Measurements from ENCODE around the gene SMCHD1. TPM values are rescaled to one million over a fixed set of nuclear protein-coding genes. Genes with fewer than 3 reads are reported as not detected.
"Not testable (repeated sequence)": the region's sequence is repeated elsewhere in the genome, so short reads cannot be mapped to it uniquely, and the experiment has no call there.

SMCHD1 gene
- total RNA-seq, 4 donors from 2014 or later, result 28.2 to 55.8 (median 31.9) TPM

DNA sequence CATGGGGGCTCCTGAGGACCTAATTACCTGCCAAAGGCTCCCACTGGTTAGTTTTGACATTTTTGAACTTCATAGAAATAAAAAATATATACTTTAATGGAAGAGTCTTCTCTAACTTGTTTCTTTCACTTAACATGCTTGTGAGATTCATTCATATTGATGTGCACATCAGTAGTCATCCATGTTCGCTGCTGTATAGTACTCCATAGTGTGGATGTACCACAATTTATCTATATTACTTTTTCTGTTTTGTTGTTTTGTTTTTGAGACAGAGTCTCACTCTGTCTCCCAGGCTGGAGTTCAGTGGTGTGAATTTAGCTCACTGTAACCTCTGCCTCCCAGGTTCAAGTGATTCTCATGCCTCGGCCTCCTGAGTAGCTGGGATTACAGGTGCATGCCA is 168.4 kb downstream of the SMCHD1 start:
- intact Hi-C loops (cut with DNase I; ENCODE audit: low total_unique reads), result no loop called here
- TF ChIP-seq CTCF (IDR thresholded peaks at IDR 0.05) (no peak), POLR2A (IDR thresholded peaks at IDR 0.05) (no peak)
- WGBS, 2 donors, result 97 to 100% methylated on average over 2 of the region's 2 CpGs
- DNase-seq (ENCODE audit: low spot score in 2 of 2), result no peak
- H3K4me3 ChIP-seq (ENCODE audit: low read depth, poor library complexity, severe bottlenecking), result no peak overlapping the region

- intact Hi-C loops (cut with DNase I; ENCODE audit: low total_unique reads), result no loop called here
- 72 to 73% methylated on average over 5 of the region's 5 CpGs for WGBS, 2 donors
- TF ChIP-seq CTCF (IDR thresholded peaks at IDR 0.05) (no peak), POLR2A (IDR thresholded peaks at IDR 0.05) (no peak)
- no peak overlapping the region for H3K4me3 ChIP-seq (ENCODE audit: low read depth, poor library complexity, severe bottlenecking)
- DNase-seq (ENCODE audit: low spot score in 2 of 2), result no peak
These were observed 169.3 kb downstream of the SMCHD1 start for GRCh38 chr18:2824865-2825264.

DNA sequence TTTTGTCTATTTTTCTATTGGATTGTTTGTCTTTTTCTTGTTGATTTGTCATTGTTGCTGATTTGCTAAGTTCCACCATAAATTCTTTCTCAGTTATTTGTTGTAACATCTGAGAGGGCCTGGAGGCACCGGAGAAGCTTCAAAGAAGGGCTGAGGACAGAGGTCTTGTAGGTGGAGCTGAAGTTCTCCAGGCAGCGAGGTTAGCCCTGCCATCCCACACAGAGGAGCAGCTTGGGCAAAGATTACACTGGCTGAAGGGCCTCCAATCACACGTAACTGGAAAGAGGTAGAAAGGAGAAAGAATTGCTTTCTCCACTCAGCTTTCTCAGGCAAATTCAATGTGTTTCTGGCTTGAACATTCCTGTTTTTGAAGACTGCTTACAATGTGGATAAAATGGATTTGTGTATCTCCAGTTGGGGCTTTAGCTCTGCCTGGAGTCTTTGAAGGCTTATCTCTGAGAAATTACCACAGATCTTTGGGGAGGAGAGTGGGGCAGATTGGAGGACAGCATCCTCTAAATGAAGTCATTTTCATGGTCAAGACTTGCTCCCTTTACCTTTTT is 170.2 kb downstream of the SMCHD1 start:
- DNase-seq (ENCODE audit: low spot score in 2 of 2), result no peak
- WGBS, 2 donors, result 78 to 87% methylated on average over 3 of the region's 3 CpGs
- H3K4me3 ChIP-seq (ENCODE audit: low read depth, poor library complexity, severe bottlenecking), result no peak overlapping the region
- no peak for TF ChIP-seq POLR2A (IDR thresholded peaks at IDR 0.05)
- no peak for TF ChIP-seq CTCF (IDR thresholded peaks at IDR 0.05)
- intact Hi-C loops (cut with DNase I; ENCODE audit: low total_unique reads), result no loop called here

DNA sequence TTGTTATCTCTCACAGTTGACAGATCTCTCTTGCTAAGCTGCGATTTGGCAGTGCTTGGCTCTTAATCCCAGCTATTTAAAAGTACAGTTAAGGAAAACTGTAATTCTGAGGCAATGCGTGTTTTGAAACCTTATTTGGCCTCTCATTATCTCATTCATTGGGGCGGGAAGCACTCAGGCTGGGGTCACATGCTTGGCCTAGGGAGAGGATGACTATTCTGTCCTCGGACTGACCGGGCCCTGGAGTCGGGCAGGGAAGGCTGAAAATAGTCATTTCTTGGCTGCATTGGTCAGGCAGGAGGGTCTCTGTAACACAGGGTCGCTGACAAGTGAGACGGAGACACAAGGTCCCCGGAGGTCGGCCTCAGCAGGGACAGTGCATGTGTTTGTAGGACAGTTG is 171.1 kb downstream of the SMCHD1 start:
- H3K4me3 ChIP-seq (ENCODE audit: low read depth, poor library complexity, severe bottlenecking), result no peak overlapping the region
- peak in 1 of 2 donors; percentile 43 for DNase-seq (ENCODE audit: low spot score in 2 of 2)
- intact Hi-C loops (cut with DNase I; ENCODE audit: low total_unique reads), result no loop called here
- WGBS, 2 donors, result 53 to 63% methylated on average over 10 of the region's 10 CpGs
- TF ChIP-seq POLR2A (IDR thresholded peaks at IDR 0.05) (no peak), CTCF (IDR thresholded peaks at IDR 0.05) (no peak)

- TF ChIP-seq CTCF (IDR thresholded peaks at IDR 0.05) (no peak), POLR2A (IDR thresholded peaks at IDR 0.05) (no peak)
- WGBS, 2 donors, result 79 to 80% methylated on average over 5 of the region's 5 CpGs
- intact Hi-C loops (cut with DNase I; ENCODE audit: low total_unique reads), result no loop called here
- DNase-seq (ENCODE audit: low spot score in 2 of 2), result no peak
- H3K4me3 ChIP-seq (ENCODE audit: low read depth, poor library complexity, severe bottlenecking), result no peak overlapping the region
These were observed 171.5 kb downstream of the SMCHD1 start for GRCh38 chr18:2827061-2827460.

DNA sequence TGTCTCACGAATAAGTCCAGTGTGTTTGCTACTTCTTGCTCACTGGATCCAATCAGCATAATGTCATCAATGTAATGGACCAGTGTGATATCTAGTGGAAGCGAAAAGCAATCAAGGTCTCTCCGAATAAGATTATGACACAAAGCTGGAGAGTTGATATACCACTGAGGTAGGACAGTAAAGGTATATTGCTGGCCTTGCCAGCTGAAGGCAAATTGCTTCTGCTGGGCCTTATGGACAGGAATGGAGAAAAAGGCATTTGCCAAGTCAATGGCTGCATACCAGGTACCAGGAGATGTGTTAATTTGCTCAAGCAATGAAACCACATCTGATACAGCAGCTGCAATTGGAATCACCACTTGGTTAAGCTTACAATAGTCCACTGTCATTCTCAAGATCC is 180.6 kb downstream of the SMCHD1 start:
- WGBS, 2 donors, result 95% methylated on average over 3 of the region's 3 CpGs
- intact Hi-C loops (cut with DNase I; ENCODE audit: low total_unique reads); H3K4me3 ChIP-seq (ENCODE audit: low read depth, poor library complexity, severe bottlenecking): not testable (repeated sequence)
- DNase-seq (ENCODE audit: low spot score in 2 of 2), result peak in 1 of 2 donors; percentile 15

- DNase-seq (ENCODE audit: low spot score in 2 of 2); intact Hi-C loops (cut with DNase I; ENCODE audit: low total_unique reads); H3K4me3 ChIP-seq (ENCODE audit: low read depth, poor library complexity, severe bottlenecking): not testable (repeated sequence)
These were observed 181.8 kb downstream of the SMCHD1 start for GRCh38 chr18:2837290-2837689.

Data from lower leg skin (tissue), 4 donors.